ENCODE measurements around the gene AOPEP.
A peak's percentile ranks its signal among the peaks of the same experiment; 100 is the strongest.

Gene AOPEP

DNA sequence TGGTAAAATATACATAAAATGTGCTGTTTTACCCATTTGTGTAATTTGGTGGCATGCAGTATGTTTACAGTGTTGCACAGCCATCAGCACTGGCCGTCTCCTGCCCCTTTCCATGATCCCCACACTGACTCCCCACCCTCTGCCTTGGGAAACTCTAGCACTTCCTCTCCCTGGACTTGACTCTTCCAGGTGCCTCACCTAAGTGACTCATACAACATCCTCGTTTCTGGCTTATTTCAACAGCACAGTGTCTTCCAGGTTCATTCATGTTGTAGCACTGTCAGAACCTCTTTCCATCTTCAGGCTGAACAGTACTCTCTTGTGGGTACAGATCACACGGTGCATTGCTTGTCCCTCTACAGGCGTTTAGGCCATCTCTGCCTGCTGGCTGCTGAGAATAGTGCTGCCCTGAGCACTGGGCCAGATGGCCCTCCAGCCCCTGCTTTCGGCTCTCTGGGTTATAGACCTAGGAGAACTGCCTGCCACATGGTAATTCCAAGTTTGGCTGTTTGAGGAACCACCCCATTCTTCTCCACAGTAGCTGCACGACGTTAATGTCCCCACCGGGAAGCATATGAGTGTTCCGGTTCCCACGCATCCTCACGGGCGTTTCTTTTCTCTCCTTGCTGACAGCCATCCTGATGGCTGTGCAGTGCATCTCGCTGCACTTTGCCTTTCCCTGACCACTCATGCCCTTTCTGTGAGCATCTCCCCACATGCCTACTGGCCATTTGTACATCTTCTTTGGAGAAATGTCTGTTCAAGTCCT lies 379.2 kb downstream of the AOPEP start:
- DNase-seq: no peak

- DNase-seq: no peak
Observed at GRCh38 chr9:95107001-95107749, 380.7 kb downstream of the AOPEP start.

GRCh38 chr9:95107976-95108375 lies 381.5 kb downstream of the AOPEP start:
- DNase-seq: no peak

GRCh38 chr9:95108777-95109176 lies 382.3 kb downstream of the AOPEP start:
- DNase-seq: no peak

- no peak for DNase-seq
Observed at GRCh38 chr9:95109456-95109855, 383.0 kb downstream of the AOPEP start.

- no peak for DNase-seq
Observed at GRCh38 chr9:95110921-95111525, 384.5 kb downstream of the AOPEP start.

DNA sequence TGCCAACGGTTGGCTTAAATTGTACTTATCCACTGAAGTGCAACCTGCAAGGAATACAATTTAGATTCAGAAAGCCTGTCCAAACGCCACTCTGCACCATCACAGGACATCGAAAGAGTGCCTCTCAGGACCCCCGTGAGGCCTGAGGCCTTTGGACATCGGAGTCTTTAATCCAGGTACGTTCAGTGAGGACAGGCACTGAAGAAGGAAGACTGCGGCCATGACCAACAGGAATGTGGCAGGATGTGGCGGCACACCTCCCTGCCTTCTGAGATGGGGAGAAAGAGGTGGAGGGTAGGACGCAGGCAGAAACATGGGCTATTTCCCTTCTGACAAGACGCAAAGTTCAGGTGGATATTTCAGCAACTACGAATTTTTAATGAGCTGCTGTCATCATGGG lies 385.2 kb downstream of the AOPEP start:
- no peak for DNase-seq

- no peak for DNase-seq
Observed at GRCh38 chr9:95112436-95113280, 386.2 kb downstream of the AOPEP start.

GRCh38 chr9:95115104-95115503 lies 388.6 kb downstream of the AOPEP start:
- DNase-seq: no peak

- no peak for DNase-seq
Observed at GRCh38 chr9:95116002-95116807, 389.7 kb downstream of the AOPEP start.

GRCh38 chr9:95116808-95117204 lies 390.3 kb downstream of the AOPEP start:
- no peak for DNase-seq

DNA sequence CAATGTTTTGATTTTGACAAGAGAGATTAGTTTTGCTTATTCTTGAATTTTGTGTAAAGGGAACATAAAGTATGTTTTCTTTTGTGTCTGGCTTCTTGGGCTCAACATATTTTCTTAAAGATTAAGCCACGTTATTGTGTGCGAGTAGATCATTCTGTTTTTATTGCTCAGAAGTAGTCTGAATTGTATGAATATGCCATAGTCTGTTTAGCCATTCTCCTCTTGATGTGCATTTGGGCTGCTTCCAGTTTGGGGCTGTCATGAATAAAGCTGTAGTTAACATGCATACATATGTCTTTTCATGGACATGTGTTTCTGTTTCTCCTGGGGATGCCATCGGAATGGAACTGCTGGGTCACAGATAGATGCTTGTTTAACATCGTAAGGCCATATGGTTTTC lies 392.1 kb downstream of the AOPEP start:
- DNase-seq: no peak

DNA sequence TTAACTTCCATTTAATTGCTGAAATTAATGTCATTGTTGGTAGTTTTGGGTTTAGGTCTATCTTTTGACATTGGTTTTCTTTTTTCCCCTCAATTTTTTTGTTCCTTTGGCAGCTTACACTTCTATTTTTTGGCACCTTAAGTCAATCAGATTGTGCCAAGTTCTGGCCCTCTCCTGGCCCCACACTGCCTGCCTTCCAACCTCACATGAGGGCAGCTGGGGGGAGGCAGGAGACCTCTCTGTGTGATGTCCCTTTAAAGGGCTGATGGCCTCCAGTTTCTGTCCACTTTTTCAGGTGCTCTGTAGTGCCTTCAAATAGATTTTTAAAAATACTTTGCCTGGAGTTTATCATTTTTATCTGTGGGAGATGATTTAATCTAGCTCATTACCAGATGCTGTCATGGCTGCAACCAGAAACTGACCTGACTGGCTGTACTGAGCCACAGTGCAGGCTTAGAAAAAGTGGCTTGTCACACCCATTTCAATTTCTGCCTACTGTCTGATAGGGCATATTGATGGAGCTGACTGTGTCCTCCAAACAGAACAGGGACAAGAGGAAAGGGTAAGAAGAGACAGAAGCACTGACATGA lies 394.4 kb downstream of the AOPEP start:
- DNase-seq: no peak

GRCh38 chr9:95124582-95125367 lies 398.3 kb downstream of the AOPEP start:
- no peak for DNase-seq

DNA sequence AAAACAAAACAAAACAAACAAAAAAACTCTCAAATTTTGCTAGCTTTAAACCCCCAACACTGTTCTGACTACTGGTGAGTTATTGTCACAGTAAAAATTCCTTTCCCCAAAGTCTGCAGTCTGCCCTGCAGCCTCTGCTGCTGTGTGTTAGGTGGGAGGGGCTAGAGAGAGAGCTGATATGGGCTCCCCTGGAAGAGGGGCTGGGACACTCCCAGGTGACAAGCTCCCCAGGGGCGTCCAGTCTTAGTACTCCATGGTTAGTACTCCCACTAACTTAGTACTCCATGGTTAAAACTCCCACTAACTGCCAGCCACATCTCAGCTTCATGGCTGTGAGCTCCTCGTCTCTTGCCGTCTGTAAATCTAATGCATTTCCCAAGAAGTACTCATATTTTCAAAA lies 399.2 kb downstream of the AOPEP start:
- DNase-seq: no peak

DNA sequence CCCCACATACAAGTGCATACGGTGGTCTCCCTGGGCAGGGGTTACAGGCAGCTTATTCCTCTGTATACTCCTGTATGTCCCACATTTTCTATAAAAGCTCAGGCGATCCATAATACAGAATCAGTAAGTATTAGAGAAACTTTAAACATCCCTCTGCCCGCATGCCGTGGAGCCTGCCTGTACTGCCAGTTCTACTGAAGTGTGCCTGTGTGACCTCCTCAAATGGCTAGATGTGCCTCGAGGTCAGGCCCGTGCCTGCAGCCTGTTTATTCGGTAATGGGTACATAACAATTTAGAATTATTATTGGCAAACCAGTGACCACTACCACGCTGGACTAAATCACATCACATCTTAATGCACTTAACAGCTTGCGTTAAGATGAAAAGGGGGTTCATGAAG lies 400.2 kb downstream of the AOPEP start:
- DNase-seq: no peak

- peak; percentile 53 for DNase-seq
Observed at GRCh38 chr9:95127249-95128176, 401.0 kb downstream of the AOPEP start.

DNA sequence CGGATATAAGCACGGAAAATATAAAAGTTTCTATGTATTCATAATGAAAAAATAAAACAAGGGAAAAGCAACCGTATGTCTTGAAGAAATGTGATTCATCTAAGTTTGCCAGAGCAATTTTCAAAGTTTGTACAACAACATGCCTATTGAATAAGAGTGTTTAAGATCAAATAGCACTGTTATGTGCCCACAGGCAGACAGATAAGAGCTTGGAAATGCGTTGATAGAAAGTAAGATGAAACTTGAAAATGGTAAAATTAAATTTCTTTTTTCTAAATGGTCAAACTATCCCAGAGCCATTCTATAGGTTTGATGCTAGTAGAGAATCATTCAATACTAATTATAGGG lies 401.7 kb downstream of the AOPEP start:
- DNase-seq: no peak

GRCh38 chr9:95129476-95130291 lies 403.2 kb downstream of the AOPEP start:
- DNase-seq: no peak

Data from NCI-H774 (cell line).